WTC11 (cell line): ENCODE data around the gene GRM5. TPM values are rescaled to one million over a fixed set of nuclear protein-coding genes. Genes with fewer than 3 reads are reported as not detected.

Experiments
- ATAC-seq: fragments of 200-7000 bp; cut with Tn5 transposase; 2 replicates; pipeline ENCODE4 v1.10.0; 2021; ENCODE audit warnings: mild to moderate bottlenecking, moderate library complexity
- CTCF ChIA-PET: fragments of 300-600 bp; sonication (Branson Sonifier 250); formaldehyde crosslinking; loops from one replicate; lab custom pipeline; 2021; ENCODE audit warnings: antibody characterized with exemption; lab: Charles Lee
- POLR2A ChIA-PET: fragments of 350-600 bp; sonication (Branson Sonifier 250); formaldehyde crosslinking; loops from one replicate; lab custom pipeline; 2021; ENCODE audit warnings: antibody characterized with exemption; lab: Charles Lee
- DNase-seq: peaks from one replicate; pipeline ENCODE4 v3.0.0; 2021; ENCODE audit warnings: low spot score
- H3K27ac Mint-ChIP-seq: 2 replicates; pipeline ENCODE4 v1.8.0; 2021; ENCODE audit warnings: mixed read lengths
- H3K27me3 Mint-ChIP-seq: 2 replicates; pipeline ENCODE4 v1.8.0; 2021; ENCODE audit warnings: low read depth, mild to moderate bottlenecking, moderate library complexity, mixed read lengths
- H3K36me3 Mint-ChIP-seq: 2 replicates; pipeline ENCODE4 v1.8.0; 2021; ENCODE audit warnings: mixed read lengths
- H3K4me1 Mint-ChIP-seq: 2 replicates; pipeline ENCODE4 v1.8.0; 2022; ENCODE audit warnings: mixed read lengths
- H3K4me3 Mint-ChIP-seq: 2 replicates; pipeline ENCODE4 v1.8.0; 2021; ENCODE audit warnings: mild to moderate bottlenecking, moderate library complexity, mixed read lengths
- H3K9me3 Mint-ChIP-seq: 2 replicates; pipeline ENCODE4 v1.8.0; 2021; ENCODE audit warnings: mixed read lengths
- ATF2 ChIP-seq: sonication (generic); formaldehyde crosslinking; IDR thresholded peaks from 2 replicates; pipeline ENCODE4 v1.8.1; 2022; ENCODE audit warnings: low read depth, missing genetic modification reagents, borderline replicate concordance
- ATF3 ChIP-seq: sonication (generic); formaldehyde crosslinking; conservative IDR thresholded peaks from 2 replicates; pipeline ENCODE4 v1.8.1; 2022; ENCODE audit warnings: mild to moderate bottlenecking, missing genetic modification reagents
- ATF6 ChIP-seq: sonication (generic); formaldehyde crosslinking; IDR thresholded peaks from 2 replicates; pipeline ENCODE4 v1.8.1; 2023; ENCODE audit warnings: mild to moderate bottlenecking, missing genetic modification reagents
- E2F1 ChIP-seq: sonication (generic); formaldehyde crosslinking; IDR thresholded peaks from 2 replicates; pipeline ENCODE4 v1.8.0; 2022; ENCODE audit warnings: mild to moderate bottlenecking, missing genetic modification reagents
- E2F5 ChIP-seq: sonication (generic); formaldehyde crosslinking; IDR thresholded peaks from 2 replicates; pipeline ENCODE4 v1.8.1; 2022; ENCODE audit warnings: mild to moderate bottlenecking, moderate library complexity, missing genetic modification reagents
- ERG ChIP-seq: fragments of 250-450 bp; sonication (Bioruptor Pico); IDR thresholded peaks from 2 replicates; pipeline ENCODE4 v1.8.0; 2021; ENCODE audit warnings: mild to moderate bottlenecking
- FOXK1 ChIP-seq: sonication (generic); formaldehyde crosslinking; IDR thresholded peaks from 2 replicates; pipeline ENCODE4 v1.8.0; 2022; ENCODE audit warnings: mild to moderate bottlenecking, moderate library complexity, missing genetic modification reagents
- FOXP1 ChIP-seq: sonication (generic); formaldehyde crosslinking; IDR thresholded peaks from 2 replicates; pipeline ENCODE4 v1.8.0; 2022; ENCODE audit warnings: missing genetic modification reagents, mild to moderate bottlenecking, moderate library complexity, borderline replicate concordance
- HMGA2 ChIP-seq: fragments of 250-450 bp; sonication (Bioruptor Pico); IDR thresholded peaks from 2 replicates; pipeline ENCODE4 v1.4.0; 2021; ENCODE audit warnings: mild to moderate bottlenecking, moderate library complexity
- MXD4 ChIP-seq: fragments of 250-450 bp; sonication (Bioruptor Pico); IDR thresholded peaks from 2 replicates; pipeline ENCODE4 v1.8.0; 2021; ENCODE audit warnings: mild to moderate bottlenecking, moderate library complexity, borderline replicate concordance
- NR2C2 ChIP-seq: sonication (generic); formaldehyde crosslinking; IDR thresholded peaks from 2 replicates; pipeline ENCODE4 v1.8.0; 2022; ENCODE audit warnings: mild to moderate bottlenecking, missing genetic modification reagents
- SMAD3 ChIP-seq: sonication (generic); formaldehyde crosslinking; IDR thresholded peaks from 2 replicates; pipeline ENCODE4 v1.8.0; 2022; ENCODE audit warnings: missing genetic modification reagents, mild to moderate bottlenecking, borderline replicate concordance
- SOX15 ChIP-seq: fragments of 250-450 bp; sonication (Bioruptor Pico); IDR thresholded peaks from 2 replicates; pipeline ENCODE4 v1.9.0; 2021; ENCODE audit warnings: mild to moderate bottlenecking
- SP1 ChIP-seq: sonication (generic); formaldehyde crosslinking; conservative IDR thresholded peaks from 2 replicates; pipeline ENCODE4 v1.8.1; 2022; ENCODE audit warnings: missing genetic modification reagents
- TCF7 ChIP-seq: sonication (generic); formaldehyde crosslinking; IDR thresholded peaks from 2 replicates; pipeline ENCODE4 v1.8.0; 2022; ENCODE audit warnings: mild to moderate bottlenecking, low read depth, missing genetic modification reagents, moderate library complexity
- ZNF317 ChIP-seq: sonication (generic); formaldehyde crosslinking; IDR thresholded peaks from 2 replicates; pipeline ENCODE4 v1.8.1; 2023; ENCODE audit warnings: low read depth, mild to moderate bottlenecking, moderate library complexity, missing genetic modification reagents, borderline replicate concordance
- total RNA-seq: library from RNA; stranded (reverse); gene quantifications from 3 replicates; pipeline ENCODE4 v1.2.3, GENCODE V29; 2021

GRM5 gene
- total RNA-seq, 1 experiment from 2014 or later: 0.13 TPM

- TF ChIP-seq E2F5 (CRISPR knock-in tag): no peak
- TF ChIP-seq NR2C2 (CRISPR knock-in tag): no peak
- no peak for TF ChIP-seq ATF2 (CRISPR knock-in tag)
- TF ChIP-seq SMAD3: no peak
- no peak for TF ChIP-seq FOXP1 (CRISPR knock-in tag)
- TF ChIP-seq, all 79 proteins: peak for 0
Observed at GRCh38 chr11:88790182-88790581, 275.6 kb downstream of the GRM5 start (continued).

- DNase-seq (no peak), ATAC-seq (no peak)
- H3K9me3 Mint-ChIP-seq: peaks cover 33% of the 10 kb centered on the region
- no peak overlapping the region for H3K27ac Mint-ChIP-seq
- no peaks in the 10 kb centered on the region for H3K36me3 Mint-ChIP-seq
- ChIA-PET CTCF (no interaction called here), POLR2A (no interaction called here)
- no peaks in the 10 kb centered on the region for H3K4me1 Mint-ChIP-seq
- TF ChIP-seq ERG (no peak), SOX15 (CRISPR knock-in tag) (no peak), ATF6 (CRISPR knock-in tag) (no peak), SMAD3 (no peak), HMGA2 (CRISPR knock-in tag) (no peak)
- no peak overlapping the region for H3K4me3 Mint-ChIP-seq
- no peaks in the 10 kb centered on the region; the same call in none of the 2 replicates for H3K27me3 Mint-ChIP-seq
Observed at GRCh38 chr11:88779577-88779976, 286.2 kb downstream of the GRM5 start.

GRCh38 chr11:88770475-88771079, 295.2 kb downstream of the GRM5 start:
- CTCF ChIA-PET: no interaction called here
- Mint-ChIP-seq H3K4me1 (no peaks in the 10 kb centered on the region), H3K4me3 (no peak overlapping the region), H3K9me3 (0 out of 2 replicates have a peak, but pooled peaks cover 3% of the 10 kb centered on the region), H3K27me3 (no peaks in the 10 kb centered on the region; the same call in none of the 2 replicates), H3K36me3 (no peaks in the 10 kb centered on the region), H3K27ac (no peak overlapping the region)
- TF ChIP-seq MXD4 (CRISPR knock-in tag): no peak
- TF ChIP-seq ZNF317 (CRISPR knock-in tag): no peak
- no peak for TF ChIP-seq FOXK1 (CRISPR knock-in tag)
- no peak for DNase-seq
- no peak for ATAC-seq
- POLR2A ChIA-PET: no interaction called here

- DNase-seq (no peak), ATAC-seq (no peak)
- TF ChIP-seq SOX15 (CRISPR knock-in tag): no peak
- TF ChIP-seq TCF7 (CRISPR knock-in tag): no peak
- no peak for TF ChIP-seq SP1 (CRISPR knock-in tag)
- TF ChIP-seq E2F1 (CRISPR knock-in tag): no peak
- no peak for TF ChIP-seq HMGA2 (CRISPR knock-in tag)
- no peak for TF ChIP-seq ATF3 (CRISPR knock-in tag)
- Mint-ChIP-seq H3K27ac (no peak overlapping the region), H3K9me3 (peaks cover 6% of the 10 kb centered on the region; the same call in 1 of the 2 replicates), H3K4me3 (no peak overlapping the region), H3K27me3 (no peaks in the 10 kb centered on the region), H3K4me1 (no peaks in the 10 kb centered on the region), H3K36me3 (no peaks in the 10 kb centered on the region)
- ChIA-PET POLR2A (no interaction called here), CTCF (no interaction called here)
Observed at GRCh38 chr11:88744140-88744539, 321.6 kb downstream of the GRM5 start.
